GM03348 (cell line): ENCODE results near the gene SPACA7.
"Not testable (repeated sequence)": the region's sequence is repeated elsewhere in the genome, so short reads cannot be mapped to it uniquely, and the experiment has no call there.

ENCODE experiments used
- DNase-seq: peaks from one replicate; pipeline ENCODE4 v3.0.0; 2012; ENCODE audit warnings: low spot score

SPACA7 gene

DNA sequence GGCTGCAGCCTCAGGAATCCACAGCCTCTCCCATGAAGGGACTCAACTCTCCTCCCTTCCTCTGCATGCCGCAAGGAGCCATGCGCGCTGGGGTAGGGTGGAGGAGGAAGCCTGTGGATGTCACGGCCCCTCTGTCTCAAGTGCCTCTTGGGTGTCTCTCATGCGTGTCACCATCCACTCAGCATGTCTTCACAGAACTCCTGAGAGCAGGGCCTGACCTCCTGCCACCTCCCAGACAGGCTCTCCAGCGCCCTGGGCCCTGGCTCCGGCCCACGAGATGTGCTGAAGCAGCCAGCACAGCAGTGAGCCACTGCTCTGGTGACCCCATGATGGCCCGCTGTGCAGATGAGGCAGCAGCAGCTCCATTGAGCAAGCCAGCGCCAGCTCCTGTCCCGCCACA, 25.9 kb upstream of the SPACA7 start:
- DNase-seq, result no peak

- DNase-seq, result no peak
Measured at GRCh38 chr13:112351825-112352224, 24.3 kb upstream of the SPACA7 start.

GRCh38 chr13:112353856-112354255, 22.3 kb upstream of the SPACA7 start:
- DNase-seq, result no peak

GRCh38 chr13:112354330-112355273, 21.6 kb upstream of the SPACA7 start:
- DNase-seq, result no peak

- DNase-seq, result no peak
Measured at GRCh38 chr13:112355274-112355838, 20.8 kb upstream of the SPACA7 start.

- DNase-seq, result no peak
Measured at GRCh38 chr13:112356190-112356589, 20.0 kb upstream of the SPACA7 start.

DNA sequence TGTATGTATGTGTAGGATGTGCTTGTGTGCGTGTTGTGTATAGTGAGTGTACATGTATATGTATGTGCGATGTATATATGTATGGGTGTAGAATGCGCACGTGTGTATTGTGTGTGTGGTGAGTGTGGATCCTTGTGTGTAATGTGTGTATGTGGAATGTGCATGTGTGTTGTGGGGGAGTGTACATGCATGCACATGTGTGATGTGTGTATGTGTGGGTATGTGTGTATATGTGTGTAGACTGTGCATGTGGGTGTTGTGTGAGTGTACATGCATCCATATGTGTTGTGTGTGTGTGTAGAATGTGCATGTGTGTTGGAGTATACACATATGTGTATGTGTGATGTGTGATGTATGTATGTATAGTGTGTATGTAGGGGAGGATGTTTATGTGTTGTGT, 18.0 kb upstream of the SPACA7 start:
- DNase-seq, result no peak

DNA sequence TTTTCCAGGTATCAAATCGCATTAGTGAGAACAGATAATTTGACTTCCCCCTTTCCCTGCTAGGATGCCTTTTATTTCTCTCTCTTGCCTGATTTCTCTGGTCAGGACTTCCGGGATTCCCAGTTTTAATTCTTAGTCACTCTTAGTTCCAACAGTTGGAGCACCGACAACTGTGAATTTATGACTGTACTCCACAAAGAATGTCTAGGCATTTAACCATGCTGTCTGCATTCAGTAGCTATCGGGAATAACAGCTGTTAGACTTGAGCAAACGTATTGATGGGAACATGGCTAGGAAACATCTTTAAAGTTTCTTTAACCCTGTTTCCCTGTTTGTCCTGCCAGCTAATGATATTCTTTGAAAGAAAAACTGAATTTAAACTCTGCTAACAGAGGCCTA, 14.1 kb upstream of the SPACA7 start:
- DNase-seq, result no peak

DNA sequence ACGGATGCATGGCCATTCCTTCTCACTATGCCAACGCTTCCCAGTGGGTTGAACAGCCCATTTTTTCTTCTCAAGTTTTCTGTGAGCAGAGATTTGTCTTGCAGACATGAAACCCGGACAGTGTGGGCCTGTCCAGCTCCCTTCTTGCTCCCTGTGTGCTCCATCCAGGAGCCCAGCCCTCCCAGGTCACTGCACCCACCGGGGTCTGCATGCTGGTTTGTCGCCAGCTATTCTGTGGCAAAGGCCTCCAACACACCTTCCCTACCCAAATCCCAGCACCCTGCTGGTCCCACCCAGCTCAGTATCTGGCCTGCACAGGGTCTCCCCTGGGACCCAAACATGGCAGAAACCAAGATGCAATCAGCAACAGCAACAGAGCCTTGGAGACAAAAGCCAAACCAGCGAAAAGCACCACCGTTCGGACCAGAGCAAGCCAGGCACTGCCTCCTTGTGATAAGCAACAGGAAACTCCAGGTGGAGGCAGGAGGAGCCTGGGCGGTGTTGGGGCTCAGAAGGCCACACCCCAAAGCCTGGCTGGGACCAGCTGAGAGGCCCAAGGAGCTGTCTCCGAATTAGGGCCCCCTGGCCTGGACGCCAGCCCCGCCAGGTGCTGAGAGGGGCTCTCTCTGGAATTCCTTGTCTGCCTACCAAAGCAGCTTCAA, 12.2 kb upstream of the SPACA7 start:
- DNase-seq, result no peak

- no peak for DNase-seq
Measured at GRCh38 chr13:112366907-112367646, 9.1 kb upstream of the SPACA7 start.

DNA sequence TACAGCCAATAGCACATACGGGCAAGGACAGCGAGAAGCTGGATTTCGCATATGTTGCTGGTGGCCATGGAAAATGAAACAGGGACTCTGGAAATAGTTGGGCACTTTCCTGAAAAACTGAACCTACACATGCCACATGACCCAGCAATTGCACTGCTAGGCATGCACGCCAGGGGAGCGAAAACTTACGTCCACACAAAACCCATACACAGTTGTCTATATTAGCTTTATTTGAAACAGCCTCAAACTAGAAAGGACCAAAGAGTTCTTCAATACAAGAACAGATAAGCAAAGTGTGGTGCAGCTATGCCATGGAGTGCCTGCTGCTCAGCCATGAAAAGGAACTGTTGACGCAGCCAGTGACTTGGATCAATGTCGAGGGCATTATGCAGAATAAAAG, 7.3 kb upstream of the SPACA7 start:
- no peak for DNase-seq

DNA sequence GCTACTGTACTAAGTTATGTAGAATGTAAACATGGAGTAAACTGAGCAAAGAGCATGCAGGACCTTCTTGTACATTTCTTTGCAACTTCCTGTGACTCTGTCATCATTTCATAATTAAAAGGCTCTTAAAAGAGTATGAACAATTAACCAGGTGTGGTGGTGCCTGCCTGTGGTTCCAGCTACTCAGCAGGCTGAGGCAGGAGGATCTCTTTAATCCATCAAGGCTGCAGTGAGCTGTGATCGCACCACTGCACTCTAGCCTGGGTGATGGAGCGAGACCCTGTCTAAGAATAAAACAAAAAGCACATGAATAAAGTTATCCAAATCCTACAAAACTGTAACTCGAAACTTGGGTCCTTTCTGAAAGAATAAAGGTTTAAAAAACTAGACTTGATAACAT, 5.8 kb upstream of the SPACA7 start:
- no peak for DNase-seq

DNA sequence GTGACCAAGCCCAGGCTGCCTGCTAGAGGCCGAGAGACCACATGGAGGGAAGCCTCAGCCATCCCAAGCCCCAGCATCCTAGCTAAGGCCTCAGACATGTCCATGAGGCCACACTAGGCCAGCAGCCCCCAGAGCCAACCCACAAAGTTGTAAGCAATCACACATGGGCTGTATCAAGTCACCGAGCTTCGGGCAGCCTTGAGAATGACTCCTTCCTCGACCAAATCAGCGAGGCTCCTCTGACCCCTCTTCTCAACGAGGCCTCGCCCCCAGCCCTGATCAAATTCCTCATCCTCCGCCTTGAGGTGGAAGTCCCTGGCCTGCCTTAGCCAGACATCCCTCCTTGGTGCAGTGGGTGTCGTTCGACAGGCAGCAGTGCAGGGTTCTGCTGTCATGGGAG, 1.9 kb upstream of the SPACA7 start:
- DNase-seq, result no peak

GRCh38 chr13:112391746-112392145, 15.6 kb downstream of the SPACA7 start:
- no peak for DNase-seq

GRCh38 chr13:112392719-112393118, 16.6 kb downstream of the SPACA7 start:
- DNase-seq, result no peak

GRCh38 chr13:112395022-112395421, 18.9 kb downstream of the SPACA7 start:
- not testable (repeated sequence) for DNase-seq

DNA sequence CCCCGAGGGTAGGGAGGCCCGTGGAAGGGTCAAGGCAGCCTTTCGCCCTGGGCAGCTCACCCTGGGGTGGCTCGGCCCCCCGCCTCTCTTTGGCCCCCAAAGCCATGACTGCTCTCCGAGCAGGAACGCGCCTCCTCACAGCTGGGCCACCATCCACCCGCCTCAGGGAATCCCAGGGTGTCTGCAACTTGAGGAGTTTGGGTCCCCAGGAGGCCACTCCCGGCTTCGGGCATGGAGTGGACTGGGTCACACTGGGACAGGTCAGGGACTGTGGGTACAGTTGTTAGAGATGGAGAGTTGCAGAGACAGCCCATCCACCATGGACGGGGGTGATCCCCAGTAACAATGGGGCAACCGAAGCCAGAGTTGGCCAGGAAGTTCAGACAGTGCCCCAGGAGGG, 19.8 kb downstream of the SPACA7 start:
- not testable (repeated sequence) for DNase-seq

DNA sequence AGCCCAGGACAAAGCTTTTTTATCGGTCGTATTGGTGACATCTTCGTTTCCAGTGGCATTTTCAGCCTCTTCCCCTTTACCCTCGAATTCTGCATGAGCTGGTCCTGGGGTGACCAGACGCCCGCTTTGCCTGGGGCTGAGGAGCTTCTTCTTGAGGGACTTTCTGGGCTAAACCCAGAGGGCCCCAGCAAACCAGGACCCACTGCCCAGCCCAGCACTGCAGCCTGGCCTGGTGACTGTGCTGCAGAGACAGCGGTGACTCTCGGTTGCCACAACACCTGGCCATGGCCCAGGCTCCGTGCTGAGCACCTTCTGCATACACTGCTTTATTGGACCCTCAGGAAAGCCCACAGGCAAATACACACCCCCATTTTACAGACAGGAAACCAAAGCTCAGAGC, 21.0 kb downstream of the SPACA7 start:
- no peak for DNase-seq

- not testable (repeated sequence) for DNase-seq
Measured at GRCh38 chr13:112398347-112398746, 22.2 kb downstream of the SPACA7 start.

DNA sequence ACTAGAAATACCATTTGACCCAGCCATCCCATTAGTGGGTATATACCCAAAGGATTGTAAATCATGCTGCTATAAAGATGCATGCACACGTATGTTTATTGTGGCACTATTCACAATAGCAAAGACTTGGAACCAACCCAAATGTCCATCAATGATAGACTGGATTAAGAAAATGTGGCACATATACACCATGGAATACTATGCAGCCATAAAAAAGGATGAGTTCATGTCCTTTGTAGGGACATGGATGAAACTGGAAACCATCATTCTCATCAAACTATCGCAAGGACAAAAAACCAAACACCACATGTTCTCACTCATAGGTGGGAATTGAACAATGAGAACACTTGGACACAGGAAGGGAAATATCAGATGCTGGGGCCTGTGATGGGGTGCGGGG, 33.7 kb downstream of the SPACA7 start:
- not testable (repeated sequence) for DNase-seq

DNA sequence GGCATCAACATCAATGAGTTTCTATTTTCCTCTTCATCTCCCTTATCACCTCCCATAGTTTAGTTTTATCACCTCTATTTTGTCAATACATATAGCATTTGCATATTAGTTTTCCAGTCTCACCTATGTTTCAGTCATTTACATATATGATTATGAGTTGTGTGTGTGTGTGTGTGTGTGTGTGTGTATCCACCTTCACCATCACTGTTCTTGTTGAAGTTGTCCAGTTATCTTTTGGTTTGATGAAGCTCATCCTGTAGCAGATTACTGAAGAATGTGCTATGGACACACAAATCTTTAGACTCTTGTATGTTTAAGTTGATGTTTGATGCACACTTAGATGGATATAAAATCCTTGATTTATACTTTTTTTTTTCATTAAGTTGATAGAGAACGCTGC, 40.5 kb downstream of the SPACA7 start:
- no peak for DNase-seq

GRCh38 chr13:112417079-112417478, 40.9 kb downstream of the SPACA7 start:
- no peak for DNase-seq
